ENCODE results near the gene TMA7B. TPM values are rescaled to one million over a fixed set of nuclear protein-coding genes. Genes with fewer than 3 reads are reported as not detected.

Gene TMA7B
- total and polyA plus RNA-seq, 2 donors (not counting 3 experiments of a cell fraction or from before 2014, with no cell fraction given): not detected

DNA sequence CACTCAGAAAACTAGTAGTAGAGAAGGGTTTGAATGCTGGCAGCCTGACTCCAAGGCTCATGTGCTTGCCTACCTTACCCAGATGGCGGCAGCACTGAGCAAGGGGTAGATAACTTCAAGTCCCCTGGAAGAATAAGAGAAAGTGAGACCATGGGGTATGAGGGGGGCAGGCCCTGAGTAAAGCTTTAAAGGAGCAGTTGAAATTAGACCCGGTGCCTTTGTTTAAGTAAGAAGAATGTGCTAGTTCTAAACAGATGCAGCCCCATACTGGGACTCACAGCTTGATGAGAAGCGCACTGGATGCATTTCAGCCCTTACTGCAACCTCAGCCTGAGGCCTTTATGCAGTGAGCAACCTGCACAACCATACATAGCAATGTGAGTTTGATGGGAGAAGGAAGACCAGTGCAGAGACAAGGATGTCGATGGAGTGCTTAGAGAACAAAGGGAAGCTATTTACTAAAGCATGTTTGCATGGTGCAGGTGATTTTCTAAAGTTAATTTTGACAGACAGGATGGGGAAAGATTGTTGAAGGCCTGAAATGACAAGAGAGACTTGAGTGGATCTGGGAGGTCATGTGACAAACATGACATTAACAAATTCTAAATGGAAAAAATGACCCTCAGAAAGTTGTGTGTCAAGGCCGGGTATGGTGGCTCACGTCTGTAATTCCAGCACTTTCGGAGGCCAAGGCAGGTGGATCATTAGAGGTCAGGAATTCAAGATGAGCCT, 27.1 kb upstream of the TMA7B start:
- H3K4me1 ChIP-seq (ENCODE audit: control insufficient read depth, extremely low read depth, insufficient read depth, low read length): no peaks in the 10 kb centered on the region
- H3K4me3 ChIP-seq (replicated peaks in 1 of 3; ENCODE audit: insufficient read depth in 1 of 3, low read depth in 1 of 3, low read length in 3 of 3): no peak overlapping the region
- intact Hi-C loops (cut with micrococcal nuclease) (loop anchor here (1.0 to 2.0 kb wide), 2 partner anchors 91 to 416 kb away; no protein-coding TSS in a partner anchor), dilution Hi-C loops (cut with MboI; ENCODE audit: extremely low pct_ligation_motif_present, low sequenced_read_pairs) (no loop called here)
- CTCF ChIA-PET: interaction anchor here (0.9 to 4.0 kb wide), 19 partner anchors 8 to 398 kb away, joined by 3 to 97 read pairs (median 4); no protein-coding TSS in a partner anchor
- peaks cover 38 to 47% of the 10 kb centered on the region in 2 experiments for H3K27me3 ChIP-seq (ENCODE audit: control insufficient read depth in 2 of 2, insufficient read depth in 2 of 2, low read length in 2 of 2)
- POLR2A ChIA-PET: no interaction called here
- peak; percentile 23 for DNase-seq (ENCODE audit: low read depth, low spot score)
- H2AFZ ChIP-seq (ENCODE audit: low read depth, low read length): no peak overlapping the region
- no peaks in the 10 kb centered on the region for H3K36me3 ChIP-seq (ENCODE audit: control insufficient read depth in 2 of 2, extremely low read depth in 1 of 2, insufficient read depth in 2 of 2, low read length in 2 of 2)
- H3K27ac ChIP-seq (ENCODE audit: insufficient read depth, low read depth, low read length): no peak overlapping the region
- no peak overlapping the region for H3K4me2 ChIP-seq (ENCODE audit: insufficient read depth, low read length)
- no peaks in the 10 kb centered on the region for H3K79me2 ChIP-seq (ENCODE audit: control insufficient read depth, insufficient read depth, low read length)
- no peak for FAIRE-seq
- TF ChIP-seq POLR2AphosphoS5 (IDR thresholded peaks at IDR 0.05; ENCODE audit: insufficient read depth, low read depth, low read length) (no peak), POLR2A (IDR thresholded peaks at IDR 0.05; ENCODE audit: low read depth, low read length) (no peak), EZH2 (IDR thresholded peaks at IDR 0.05; ENCODE audit: borderline replicate concordance, low read depth, low read length, severe bottlenecking) (no peak)
- TF ChIP-seq, protein P1, sequence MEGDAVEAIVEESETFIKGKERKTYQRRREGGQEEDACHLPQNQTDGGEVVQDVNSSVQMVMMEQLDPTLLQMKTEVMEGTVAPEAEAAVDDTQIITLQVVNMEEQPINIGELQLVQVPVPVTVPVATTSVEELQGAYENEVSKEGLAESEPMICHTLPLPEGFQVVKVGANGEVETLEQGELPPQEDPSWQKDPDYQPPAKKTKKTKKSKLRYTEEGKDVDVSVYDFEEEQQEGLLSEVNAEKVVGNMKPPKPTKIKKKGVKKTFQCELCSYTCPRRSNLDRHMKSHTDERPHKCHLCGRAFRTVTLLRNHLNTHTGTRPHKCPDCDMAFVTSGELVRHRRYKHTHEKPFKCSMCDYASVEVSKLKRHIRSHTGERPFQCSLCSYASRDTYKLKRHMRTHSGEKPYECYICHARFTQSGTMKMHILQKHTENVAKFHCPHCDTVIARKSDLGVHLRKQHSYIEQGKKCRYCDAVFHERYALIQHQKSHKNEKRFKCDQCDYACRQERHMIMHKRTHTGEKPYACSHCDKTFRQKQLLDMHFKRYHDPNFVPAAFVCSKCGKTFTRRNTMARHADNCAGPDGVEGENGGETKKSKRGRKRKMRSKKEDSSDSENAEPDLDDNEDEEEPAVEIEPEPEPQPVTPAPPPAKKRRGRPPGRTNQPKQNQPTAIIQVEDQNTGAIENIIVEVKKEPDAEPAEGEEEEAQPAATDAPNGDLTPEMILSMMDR (IDR thresholded peaks at IDR 0.05; ENCODE audit: extremely low read depth in 1 of 2, insufficient read depth in 1 of 2, low read depth in 1 of 2, low read length in 2 of 2): peak; percentile 49 to 54
- TF ChIP-seq, protein P2, sequence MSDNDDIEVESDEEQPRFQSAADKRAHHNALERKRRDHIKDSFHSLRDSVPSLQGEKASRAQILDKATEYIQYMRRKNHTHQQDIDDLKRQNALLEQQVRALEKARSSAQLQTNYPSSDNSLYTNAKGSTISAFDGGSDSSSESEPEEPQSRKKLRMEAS (IDR thresholded peaks at IDR 0.05; ENCODE audit: insufficient read depth, insufficient read length): no peak
- H3K9me3 ChIP-seq (replicated peaks; ENCODE audit: control insufficient read depth, insufficient read depth, low read length): no peaks in the 10 kb centered on the region
- BruUV-seq (replicated peaks): no TSS peak
- no peaks in the 10 kb centered on the region for H3K9me1 ChIP-seq (replicated peaks; ENCODE audit: control insufficient read depth, extremely low read depth, insufficient read depth, low read length)
- no peaks in the 10 kb centered on the region for H4K20me1 ChIP-seq (replicated peaks; ENCODE audit: control insufficient read depth, extremely low read depth, insufficient read depth, low read length)
- H3K9ac ChIP-seq (replicated peaks; ENCODE audit: extremely low read depth, insufficient read depth, low read length): no peak overlapping the region

Data from endothelial cell of umbilical vein (primary cell).